HCT116 (cell line): ENCODE data around the gene STXBP5L. TPM values are rescaled to one million over a fixed set of nuclear protein-coding genes. Genes with fewer than 3 reads are reported as not detected.

ENCODE experiments used
- microRNA-seq: library from miRNA; unstranded; fragments of <30 nt; microRNA quantifications from one replicate; pipeline ENCODE4, GENCODE V29; 2016; ENCODE audit warnings: borderline number of aligned reads
- total RNA-seq: library from RNA; stranded (reverse); gene quantifications from one replicate; pipeline ENCODE4 v1.2.1, GENCODE V29; 2021; ENCODE audit not compliant: unreplicated experiment

The STXBP5L gene
- total RNA-seq, 1 experiment from 2014 or later = not detected

Small RNA genes within 50 kb of the gene (microRNA-seq; reads per million reads assigned to microRNA genes)
- not detected for gene MIR5682

Other genes with a start within 250 kb of the STXBP5L start
- gene HGD, start 226.0 kb upstream of the STXBP5L start, total RNA-seq = 0.59 TPM
- gene RABL3, start 165.7 kb upstream of the STXBP5L start, total RNA-seq = 23.8 TPM
- 21.5 TPM for gene GTF2E1, start 165.5 kb upstream of the STXBP5L start, total RNA-seq